ENCODE data around the gene MAML1. TPM values are rescaled to one million over a fixed set of nuclear protein-coding genes. Genes with fewer than 3 reads are reported as not detected.

MAML1 gene
- total and polyA plus RNA-seq, 2 experiments from 2014 or later = 14.4 to 35.8 TPM

GRCh38 chr5:179755022-179755421 lies 22.4 kb downstream of the MAML1 start:
- peak overlapping the region; percentile 95 for H3K27ac ChIP-seq

GRCh38 chr5:179758955-179759354 lies 26.3 kb downstream of the MAML1 start:
- peak overlapping the region; percentile 70 for H3K27ac ChIP-seq
- H3K4me3 ChIP-seq = no peak overlapping the region
- peaks cover 70% of the 10 kb centered on the region for H3K4me1 ChIP-seq (ENCODE audit: low read depth)
- TF ChIP-seq CTCF (IDR thresholded peaks at IDR 0.05; ENCODE audit: low read depth, low read length) = no peak
- no peaks in the 10 kb centered on the region for H3K27me3 ChIP-seq
- no peaks in the 10 kb centered on the region for H3K36me3 ChIP-seq
- H3K9me3 ChIP-seq (ENCODE audit: low read depth) = no peaks in the 10 kb centered on the region
- DNase-seq (ENCODE audit: low read depth in 1 of 2, low spot score in 1 of 2) = no peak

More at GRCh38 chr5:179755022-179755421, 22.4 kb downstream of the MAML1 start:
- DNase-seq (ENCODE audit: low read depth in 1 of 2, low spot score in 1 of 2) = peak; percentile 33 to 88
- Histone ChIP-seq H3K4me1 (ENCODE audit: low read depth) (peaks cover 48% of the 10 kb centered on the region), H3K27me3 (no peaks in the 10 kb centered on the region), H3K4me3 (no peak overlapping the region), H3K9me3 (ENCODE audit: low read depth) (no peaks in the 10 kb centered on the region), H3K36me3 (no peaks in the 10 kb centered on the region)
- TF ChIP-seq CTCF (IDR thresholded peaks at IDR 0.05; ENCODE audit: low read depth, low read length) = no peak

- H3K36me3 ChIP-seq = no peaks in the 10 kb centered on the region
- H3K4me1 ChIP-seq (ENCODE audit: low read depth) = peaks cover 62% of the 10 kb centered on the region
- peak overlapping the region; percentile 70 for H3K27ac ChIP-seq
- no peak overlapping the region for H3K4me3 ChIP-seq
- H3K9me3 ChIP-seq (ENCODE audit: low read depth) = no peaks in the 10 kb centered on the region
- no peak for DNase-seq (ENCODE audit: low read depth in 1 of 2, low spot score in 1 of 2)
- TF ChIP-seq CTCF (IDR thresholded peaks at IDR 0.05; ENCODE audit: low read depth, low read length) = no peak
- no peaks in the 10 kb centered on the region for H3K27me3 ChIP-seq
These were observed 27.2 kb downstream of the MAML1 start for GRCh38 chr5:179759581-179760551.

GRCh38 chr5:179762079-179762780 lies 29.6 kb downstream of the MAML1 start:
- Histone ChIP-seq H3K27ac (peak overlapping the region; percentile 60), H3K4me1 (ENCODE audit: low read depth) (peaks cover 45% of the 10 kb centered on the region), H3K27me3 (no peaks in the 10 kb centered on the region), H3K9me3 (ENCODE audit: low read depth) (no peaks in the 10 kb centered on the region), H3K36me3 (peaks cover 9% of the 10 kb centered on the region), H3K4me3 (no peak overlapping the region)
- TF ChIP-seq CTCF (IDR thresholded peaks at IDR 0.05; ENCODE audit: low read depth, low read length) = no peak
- no peak for DNase-seq (ENCODE audit: low read depth in 1 of 2, low spot score in 1 of 2)

GRCh38 chr5:179762781-179763176 lies 30.2 kb downstream of the MAML1 start:
- no peak for TF ChIP-seq CTCF (IDR thresholded peaks at IDR 0.05; ENCODE audit: low read depth, low read length)
- Histone ChIP-seq H3K27ac (peak overlapping the region; percentile 60), H3K9me3 (ENCODE audit: low read depth) (no peaks in the 10 kb centered on the region), H3K4me1 (ENCODE audit: low read depth) (peaks cover 45% of the 10 kb centered on the region), H3K4me3 (no peak overlapping the region), H3K36me3 (peaks cover 9% of the 10 kb centered on the region), H3K27me3 (no peaks in the 10 kb centered on the region)
- DNase-seq (ENCODE audit: low read depth in 1 of 2, low spot score in 1 of 2) = peak in 1 of 2 donors; percentile 32
